CD4-positive, alpha-beta T cell treated with Interleukin-15 for 1 hour (primary cell): ENCODE data around the gene PPP2R5D.
"Not testable (repeated sequence)": the region's sequence is repeated elsewhere in the genome, so short reads cannot be mapped to it uniquely, and the experiment has no call there.

ENCODE experiments used
- DNase-seq: peaks from one replicate; pipeline ENCODE4 v3.0.0-alpha.2; 2020

Gene PPP2R5D

DNA sequence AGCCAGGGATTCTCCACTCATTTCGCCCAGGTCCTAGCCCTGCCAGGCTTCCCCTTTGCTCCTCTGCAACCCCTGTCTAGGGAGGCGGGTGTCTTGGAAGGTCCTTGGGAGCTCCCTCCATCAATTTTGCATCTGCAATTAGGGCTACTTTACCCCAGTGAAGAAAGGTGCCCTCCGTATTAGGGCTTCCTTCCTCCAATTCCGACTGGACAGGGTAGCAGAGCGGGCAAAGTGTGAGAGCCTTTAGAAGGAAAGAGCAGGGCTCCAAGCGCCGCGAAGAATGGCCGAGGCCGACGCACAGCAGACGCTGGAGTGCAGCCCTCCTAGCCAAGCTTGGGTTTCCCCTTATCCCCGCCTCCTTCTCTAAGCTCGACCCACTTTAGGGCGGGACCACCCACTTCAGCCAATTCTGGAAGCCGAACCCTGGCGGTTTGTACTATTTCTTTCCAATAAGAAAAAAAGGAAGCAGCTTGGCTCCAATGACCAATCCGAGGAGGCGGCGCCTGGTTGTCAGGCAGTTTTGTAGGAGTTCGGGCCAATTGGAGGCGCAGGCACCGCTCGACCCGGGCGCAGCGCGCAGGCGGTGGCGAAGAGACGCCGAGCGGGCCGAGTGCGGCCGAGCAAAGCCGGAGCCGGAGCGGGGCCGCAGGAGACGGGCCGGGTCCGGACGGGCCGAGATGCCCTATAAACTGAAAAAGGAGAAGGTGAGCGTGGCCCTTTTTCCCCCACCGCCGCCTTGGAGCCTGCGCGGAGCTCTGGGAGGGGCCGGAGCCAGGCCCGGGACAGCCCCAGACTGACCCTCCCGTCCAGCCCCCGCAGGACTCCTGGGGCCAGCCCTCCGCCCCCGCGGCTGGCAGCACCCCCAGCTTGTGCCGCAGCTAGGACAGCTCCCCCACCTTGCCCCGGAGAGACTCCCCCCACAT lies at the start of gene PPP2R5D:
Gene PPP2R5D (plus strand): TSS at position 570 of the 923 bp plus-strand sequence. CDS start 108 bp downstream, at position 678.
- DNase-seq: peak; percentile 98

DNA sequence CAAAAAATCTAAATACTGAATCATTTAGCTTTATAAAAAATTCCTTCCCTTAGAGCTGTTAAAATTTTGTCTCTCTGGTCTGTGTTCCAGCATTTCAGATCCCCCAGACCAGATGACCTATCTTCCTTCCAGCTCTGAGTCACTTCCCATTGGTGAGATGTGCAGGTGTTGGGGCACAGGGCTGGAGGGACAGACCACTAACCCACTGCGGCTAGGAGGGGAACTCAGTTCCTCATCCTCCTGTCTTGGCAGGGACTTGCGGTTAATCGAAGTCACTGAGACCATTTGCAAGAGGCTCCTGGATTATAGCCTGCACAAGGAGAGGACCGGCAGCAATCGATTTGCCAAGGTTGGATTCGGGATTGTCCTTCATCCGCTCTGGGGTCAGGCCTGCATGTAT lies 49.0 kb upstream of the PPP2R5D start:
- DNase-seq: no peak

DNA sequence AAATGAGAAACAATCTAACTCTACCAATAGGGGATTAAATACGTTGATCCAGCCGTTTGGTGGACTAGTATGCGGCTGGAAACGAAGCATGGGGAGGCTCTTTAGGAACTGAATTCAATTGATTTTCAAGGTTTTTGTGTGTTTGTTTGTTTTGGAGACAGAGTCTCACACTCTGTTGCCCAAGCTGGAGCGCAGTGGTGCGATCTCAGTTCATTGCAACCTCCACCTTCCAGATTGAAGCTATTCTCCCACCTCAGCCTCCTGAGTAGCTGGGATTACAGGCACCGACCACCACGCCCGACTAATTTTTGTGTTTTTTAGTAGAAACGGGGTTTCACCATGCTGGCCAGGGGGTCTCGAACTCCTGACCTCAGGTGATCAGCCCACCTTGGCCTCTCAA lies 48.0 kb upstream of the PPP2R5D start:
- DNase-seq: no peak

DNA sequence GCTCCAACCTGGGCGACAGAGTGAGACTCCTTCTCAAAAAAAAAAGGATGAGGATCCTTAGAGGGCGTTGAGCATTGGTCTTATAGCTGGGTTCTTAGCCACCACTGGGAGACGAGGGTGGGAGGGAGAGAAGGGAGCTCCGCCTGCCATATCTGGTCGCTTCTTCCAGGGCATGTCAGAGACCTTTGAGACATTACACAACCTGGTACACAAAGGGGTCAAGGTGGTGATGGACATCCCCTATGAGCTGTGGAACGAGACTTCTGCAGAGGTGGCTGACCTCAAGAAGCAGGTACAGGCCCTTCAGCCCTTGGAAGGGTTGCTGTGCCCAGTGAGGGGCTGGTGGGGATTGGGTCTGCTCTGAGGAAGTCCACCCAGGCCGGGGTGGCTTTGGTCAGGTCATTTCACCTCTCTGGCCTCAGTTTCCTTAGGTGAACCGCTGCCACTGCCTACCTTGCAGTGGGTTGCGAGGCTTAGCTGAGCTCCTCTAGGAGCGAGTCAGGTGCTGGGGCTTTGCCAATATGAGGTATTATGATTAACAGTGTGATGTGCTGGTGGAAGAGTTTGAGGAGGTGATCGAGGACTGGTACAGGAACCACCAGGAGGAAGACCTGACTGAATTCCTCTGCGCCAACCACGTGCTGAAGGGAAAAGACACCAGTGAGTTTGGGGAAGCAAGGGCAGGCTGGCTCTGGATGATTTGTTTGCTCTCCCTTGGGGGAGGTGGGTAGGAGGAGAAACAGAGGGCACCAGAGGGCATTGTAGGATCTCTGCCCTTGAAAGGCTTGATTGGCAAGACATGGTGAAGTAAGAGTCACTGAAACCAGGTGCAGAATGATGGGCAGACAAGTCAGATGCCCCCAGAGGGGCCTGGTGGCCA lies 46.6 kb upstream of the PPP2R5D start:
- no peak for DNase-seq

DNA sequence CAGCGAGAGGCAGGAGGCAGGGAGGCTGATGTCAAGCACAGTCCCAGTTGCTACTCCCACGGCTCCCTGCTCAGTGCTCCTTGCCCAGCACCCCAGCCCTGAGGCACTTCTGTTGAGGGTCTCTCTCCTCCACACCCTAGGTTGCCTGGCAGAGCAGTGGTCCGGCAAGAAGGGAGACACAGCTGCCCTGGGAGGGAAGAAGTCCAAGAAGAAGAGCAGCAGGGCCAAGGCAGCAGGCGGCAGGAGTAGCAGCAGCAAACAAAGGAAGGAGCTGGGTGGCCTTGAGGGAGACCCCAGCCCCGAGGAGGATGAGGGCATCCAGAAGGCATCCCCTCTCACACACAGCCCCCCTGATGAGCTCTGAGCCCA lies 46.0 kb upstream of the PPP2R5D start:
- no peak for DNase-seq

DNA sequence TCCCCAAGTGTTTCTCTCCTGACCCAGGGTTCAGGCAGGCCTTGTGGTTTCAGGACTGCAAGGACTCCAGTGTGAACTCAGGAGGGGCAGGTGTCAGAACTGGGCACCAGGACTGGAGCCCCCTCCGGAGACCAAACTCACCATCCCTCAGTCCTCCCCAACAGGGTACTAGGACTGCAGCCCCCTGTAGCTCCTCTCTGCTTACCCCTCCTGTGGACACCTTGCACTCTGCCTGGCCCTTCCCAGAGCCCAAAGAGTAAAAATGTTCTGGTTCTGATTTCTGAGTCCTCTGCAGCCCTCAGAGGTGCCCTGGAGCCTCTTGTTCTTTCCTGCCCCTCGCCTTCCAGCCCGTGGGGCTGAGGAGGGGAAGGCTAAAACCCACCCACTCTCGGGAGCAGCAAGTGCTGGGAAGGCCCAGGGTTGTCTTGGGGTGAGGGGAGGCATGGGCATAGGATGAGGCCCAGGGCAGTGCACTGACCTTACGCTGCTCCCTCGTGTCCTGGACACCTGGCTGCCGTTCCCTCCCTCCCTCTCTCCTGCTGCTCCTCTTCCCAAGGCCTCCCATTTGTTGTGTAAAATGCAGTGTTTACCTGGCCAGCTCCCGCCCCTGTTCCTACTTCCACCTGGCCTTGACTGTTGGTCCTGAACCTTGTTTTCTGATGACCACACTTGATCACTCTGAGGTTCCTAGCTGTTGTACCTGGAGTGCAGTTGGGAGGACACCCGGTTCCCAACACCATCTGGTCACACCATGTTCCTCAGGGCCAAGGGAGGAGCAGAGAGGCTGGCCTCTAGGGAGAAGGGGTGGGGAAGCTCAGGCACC lies 45.2 kb upstream of the PPP2R5D start:
- DNase-seq: no peak

DNA sequence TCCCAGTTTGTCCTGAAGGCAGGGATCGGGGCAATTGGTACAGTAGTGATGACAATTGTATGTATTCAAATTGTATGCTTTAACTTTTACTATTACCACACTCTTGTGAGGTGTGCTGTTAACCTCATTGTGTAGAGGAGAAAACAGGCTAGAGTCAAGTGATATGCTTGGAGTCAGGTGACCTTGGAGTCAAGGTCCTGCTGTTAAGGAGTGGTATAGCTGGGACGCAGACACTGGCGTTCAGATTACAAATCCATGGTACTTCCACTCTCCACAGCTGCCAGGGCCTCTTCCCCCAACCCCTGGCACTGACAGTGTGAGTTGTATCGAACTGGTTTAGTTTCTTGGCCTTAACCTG lies 44.6 kb upstream of the PPP2R5D start:
- DNase-seq: no peak

DNA sequence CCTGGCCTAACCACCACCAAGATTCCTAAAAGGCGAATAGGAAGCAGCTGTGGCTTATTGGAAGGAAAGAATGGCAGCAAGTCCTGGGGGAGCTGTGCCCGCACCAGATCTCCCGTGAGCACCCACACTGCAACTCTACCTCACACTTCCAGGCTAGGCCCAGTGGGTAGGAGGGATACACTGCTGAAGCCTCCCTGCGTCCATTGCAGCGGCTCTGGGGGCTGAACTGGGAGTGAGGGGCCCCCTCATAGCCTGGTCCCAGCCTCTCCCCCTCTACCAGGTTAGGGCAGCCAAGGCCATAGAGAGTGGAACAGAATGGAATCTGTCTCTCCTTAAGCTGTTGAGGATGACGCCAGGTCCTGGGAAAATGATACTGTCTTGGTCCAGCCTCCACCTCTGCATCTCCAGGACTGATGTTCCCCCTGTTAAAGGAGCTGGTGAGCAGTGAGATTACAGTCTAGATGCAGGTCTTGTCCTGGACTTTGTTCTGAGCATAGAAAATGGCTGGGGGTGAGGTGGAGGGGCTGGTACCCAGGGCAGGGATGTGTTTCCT lies 43.8 kb upstream of the PPP2R5D start:
- DNase-seq: no peak

DNA sequence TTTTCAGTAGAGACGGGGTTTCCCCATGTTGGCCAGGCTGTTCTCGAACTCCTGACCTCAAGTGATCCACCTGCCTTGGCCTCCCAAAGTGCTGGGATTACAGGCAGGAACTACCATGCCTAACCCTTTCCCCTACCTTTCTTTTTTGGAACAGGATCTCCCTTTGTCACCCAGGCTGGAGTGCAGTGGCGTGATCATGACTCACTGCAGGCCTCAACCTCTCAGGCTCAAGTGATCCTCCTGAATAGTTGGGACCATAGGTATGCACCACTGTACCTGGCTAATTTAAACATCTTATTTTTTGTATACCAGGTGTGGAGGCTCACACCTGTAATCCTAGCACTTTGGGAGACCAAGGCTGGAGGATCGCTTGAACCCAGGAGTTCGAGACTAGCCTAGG lies 43.0 kb upstream of the PPP2R5D start:
- not testable (repeated sequence) for DNase-seq

DNA sequence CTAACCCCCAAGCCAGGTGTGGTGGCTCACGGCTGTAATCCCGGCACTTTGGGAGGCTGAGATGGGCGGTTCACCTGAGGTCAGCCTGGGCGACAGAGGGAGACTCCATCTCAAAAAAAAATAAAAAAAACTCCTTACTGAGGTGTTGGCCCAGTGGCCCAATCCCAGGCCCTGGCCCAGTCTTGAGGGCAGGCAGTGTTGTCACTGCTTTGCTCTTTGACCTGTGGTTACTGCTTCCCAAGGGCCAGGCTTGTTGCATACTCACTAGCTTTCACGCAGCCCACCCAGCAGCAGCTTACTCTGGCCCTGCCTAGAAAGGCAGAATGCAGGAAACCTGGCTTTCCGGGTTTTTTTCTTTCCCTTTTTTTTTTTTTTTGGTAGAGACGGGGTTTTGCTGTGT lies 41.9 kb upstream of the PPP2R5D start:
- no peak for DNase-seq

DNA sequence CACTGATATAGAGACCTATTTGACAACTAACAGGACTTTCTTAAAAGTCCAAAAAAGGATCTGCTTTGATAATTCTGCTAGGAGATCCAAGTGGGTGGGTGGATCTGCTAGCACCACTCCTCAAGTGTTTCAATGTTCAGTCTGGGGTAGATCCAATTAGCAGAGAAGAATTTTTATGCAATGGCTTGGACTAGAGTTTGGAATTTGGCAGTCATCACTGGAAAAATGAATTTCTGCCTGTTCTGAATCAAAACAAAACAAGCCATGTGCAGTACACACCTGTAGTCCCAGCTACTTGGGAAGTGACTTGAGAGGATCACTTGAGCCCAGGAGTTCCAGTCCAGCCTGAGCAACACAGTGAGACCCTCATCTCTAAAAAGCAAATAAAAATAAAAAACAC lies 36.4 kb upstream of the PPP2R5D start:
- no peak for DNase-seq

DNA sequence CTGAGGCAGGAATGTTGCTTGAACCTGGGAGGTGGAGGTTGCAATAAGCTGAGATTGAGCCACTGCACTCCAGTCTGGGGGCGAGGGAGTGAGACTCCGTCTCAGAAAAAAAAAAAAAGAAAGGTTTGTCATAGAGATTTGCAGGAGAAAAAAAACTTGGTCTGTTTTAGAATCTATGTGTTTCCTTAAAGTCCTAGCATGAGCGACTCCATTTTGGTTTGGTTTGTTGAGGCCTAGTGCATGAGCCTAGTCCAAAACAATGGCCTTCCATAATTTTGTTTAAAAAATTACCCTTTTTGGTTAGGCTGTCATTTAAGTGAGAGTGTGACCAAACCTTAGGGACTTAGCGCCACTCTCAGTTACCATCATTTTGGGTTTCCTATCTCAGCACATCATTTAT lies 32.0 kb upstream of the PPP2R5D start:
- DNase-seq: no peak

DNA sequence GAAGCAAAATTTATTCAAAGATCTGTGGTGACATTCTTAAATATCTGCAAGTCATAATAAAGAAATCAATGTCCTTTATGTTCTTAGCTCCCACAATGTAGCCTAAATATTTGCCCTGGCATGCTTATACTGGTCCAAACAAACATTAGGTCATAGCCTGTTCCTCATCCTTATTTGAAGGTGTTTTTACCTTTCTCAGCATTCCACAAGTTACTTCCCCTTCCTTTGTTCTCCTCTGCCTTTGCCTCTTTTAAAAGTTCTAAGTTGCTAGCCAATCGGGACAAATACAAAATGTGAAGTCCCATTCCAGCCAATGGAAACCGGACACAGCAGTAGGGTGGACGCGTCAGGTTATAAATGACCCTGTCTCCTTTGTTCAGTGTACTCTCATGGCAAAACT lies 30.0 kb upstream of the PPP2R5D start:
- not testable (repeated sequence) for DNase-seq

DNA sequence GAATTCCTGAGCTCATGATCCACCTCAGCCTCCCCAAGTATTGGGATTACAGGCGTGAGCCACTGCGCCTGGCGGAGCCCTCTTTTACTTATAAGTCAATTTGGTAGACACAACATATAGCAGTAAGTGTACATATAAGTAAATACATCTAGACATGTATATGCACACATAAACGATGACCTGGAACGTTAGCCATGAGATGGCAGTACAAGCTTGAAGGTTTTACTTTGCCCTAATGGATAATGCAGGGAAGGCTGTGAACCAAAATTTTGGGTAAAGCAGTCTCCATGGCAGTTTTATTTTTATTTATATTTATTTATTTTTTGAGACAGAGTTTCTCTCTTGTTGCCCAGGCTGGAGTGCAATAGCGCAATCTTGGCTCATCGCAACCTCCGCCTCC lies 26.2 kb upstream of the PPP2R5D start:
- no peak for DNase-seq

DNA sequence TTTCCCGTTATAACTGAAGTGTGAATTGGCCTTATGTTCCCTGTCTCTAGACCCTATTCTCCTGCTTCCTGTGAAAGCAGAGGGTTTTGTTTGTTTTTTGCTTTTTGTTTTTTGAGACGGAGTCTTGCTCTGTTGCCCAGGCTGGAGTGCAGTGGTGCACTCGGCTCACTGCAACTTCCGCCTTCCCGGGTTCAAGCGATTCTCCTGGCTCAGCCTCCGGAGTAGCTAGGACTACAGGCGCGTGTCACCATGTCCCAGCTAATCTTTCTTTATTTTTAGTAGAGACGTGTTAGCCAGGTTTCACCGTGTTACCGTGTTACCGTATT lies 24.5 kb upstream of the PPP2R5D start:
- no peak for DNase-seq

DNA sequence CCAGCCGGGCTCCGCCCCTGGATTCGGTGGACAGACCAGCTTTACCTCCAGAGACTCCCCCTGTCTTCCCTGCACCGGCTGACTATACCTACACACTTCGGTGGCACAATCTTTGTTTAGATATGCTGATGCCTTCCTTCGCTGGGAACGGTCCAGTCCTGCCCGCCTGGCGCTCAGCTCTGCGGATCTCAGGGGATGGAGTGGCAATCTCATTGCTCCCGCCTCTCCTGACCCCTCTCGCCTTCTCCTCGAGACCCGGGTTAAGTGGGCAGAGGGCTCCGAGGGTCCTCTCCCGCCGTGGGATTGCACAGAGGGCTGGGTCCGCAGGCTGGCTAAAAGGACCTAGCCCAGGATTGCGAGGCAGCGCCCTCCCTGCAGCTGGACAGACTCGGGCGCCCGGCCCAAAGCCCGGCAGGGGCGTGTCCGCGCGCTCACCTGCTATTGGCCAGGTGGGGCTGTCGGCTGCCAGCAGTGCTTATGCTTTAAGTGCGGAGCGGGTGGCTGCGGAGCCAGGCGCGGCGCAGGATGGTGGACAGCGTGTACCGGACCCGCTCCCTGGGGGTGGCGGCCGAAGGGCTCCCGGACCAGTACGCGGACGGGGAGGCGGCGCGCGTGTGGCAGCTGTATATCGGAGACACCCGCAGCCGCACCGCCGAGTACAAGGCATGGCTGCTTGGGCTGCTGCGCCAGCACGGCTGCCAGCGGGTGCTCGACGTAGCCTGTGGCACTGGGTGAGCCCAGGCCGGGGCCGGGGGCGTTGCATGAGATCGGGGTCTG lies 23.9 kb upstream of the PPP2R5D start, which contains the start of gene GNMT:
Gene GNMT (plus strand): TSS at position 512 of the 777 bp plus-strand sequence. CDS start 14 bp downstream, at position 526.
- no peak for DNase-seq

DNA sequence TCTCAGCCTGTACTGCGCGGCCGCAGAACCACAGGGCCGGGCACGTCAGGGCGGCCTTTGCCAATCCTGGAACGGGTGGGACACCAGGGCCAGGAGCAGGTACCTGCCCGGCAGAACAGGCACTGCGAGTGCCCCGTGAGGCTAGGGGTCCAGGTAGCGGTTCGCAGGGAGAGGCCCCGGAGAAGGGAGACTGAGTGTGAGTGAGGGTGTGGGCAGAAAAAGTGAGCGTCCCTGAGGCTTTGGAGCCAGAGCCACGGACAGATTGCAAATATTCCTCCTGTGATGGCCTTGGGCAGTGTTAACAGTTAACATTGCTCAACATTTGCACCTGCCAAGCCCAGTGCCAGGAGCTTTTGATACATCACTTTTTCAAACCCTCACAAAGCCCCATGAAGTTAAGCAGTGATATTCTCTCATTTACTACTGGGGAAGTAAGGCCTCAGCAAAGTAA lies 23.3 kb upstream of the PPP2R5D start:
- DNase-seq: no peak

DNA sequence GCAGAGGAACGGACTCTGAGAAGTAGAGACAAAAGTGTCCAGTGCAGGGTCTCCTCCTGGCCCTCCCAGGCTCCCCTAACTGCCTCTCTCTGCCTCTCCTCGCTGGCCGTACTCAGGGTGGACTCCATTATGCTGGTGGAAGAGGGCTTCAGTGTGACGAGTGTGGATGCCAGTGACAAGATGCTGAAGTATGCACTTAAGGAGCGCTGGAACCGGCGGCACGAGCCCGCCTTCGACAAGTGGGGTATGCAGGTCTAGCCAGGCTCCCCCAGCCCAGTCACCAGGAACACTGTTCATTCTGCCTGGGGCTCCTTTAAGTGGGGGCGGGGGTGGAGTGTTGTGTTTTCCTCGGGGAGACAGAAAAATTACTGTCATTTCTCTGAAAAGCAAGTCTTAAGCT lies 22.3 kb upstream of the PPP2R5D start:
- no peak for DNase-seq

DNA sequence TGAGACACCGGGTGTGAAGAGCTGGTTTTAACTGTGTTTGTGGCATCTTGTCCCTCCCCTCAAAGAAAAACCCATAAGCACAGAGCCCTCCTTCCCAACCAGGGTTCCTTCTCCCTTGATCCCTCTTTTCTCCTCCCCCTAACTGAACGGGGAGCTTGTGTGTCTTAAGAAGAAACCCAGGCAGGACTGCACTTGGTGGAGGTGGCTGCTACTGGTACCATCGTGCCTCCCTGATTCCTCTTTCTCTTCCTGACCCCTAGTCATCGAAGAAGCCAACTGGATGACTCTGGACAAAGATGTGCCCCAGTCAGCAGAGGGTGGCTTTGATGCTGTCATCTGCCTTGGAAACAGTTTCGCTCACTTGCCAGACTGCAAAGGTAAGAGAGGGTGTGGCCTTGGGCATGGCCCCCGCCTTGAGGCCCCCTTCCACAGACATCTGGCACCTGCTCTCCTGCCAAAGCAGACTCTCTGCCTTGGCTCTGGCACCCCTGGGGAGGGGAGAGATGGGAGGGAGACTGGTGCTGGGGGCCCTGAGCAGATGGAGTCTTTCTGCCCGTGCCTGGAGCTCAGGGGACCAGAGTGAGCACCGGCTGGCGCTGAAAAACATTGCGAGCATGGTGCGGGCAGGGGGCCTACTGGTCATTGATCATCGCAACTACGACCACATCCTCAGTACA lies 21.7 kb upstream of the PPP2R5D start:
- no peak for DNase-seq

DNA sequence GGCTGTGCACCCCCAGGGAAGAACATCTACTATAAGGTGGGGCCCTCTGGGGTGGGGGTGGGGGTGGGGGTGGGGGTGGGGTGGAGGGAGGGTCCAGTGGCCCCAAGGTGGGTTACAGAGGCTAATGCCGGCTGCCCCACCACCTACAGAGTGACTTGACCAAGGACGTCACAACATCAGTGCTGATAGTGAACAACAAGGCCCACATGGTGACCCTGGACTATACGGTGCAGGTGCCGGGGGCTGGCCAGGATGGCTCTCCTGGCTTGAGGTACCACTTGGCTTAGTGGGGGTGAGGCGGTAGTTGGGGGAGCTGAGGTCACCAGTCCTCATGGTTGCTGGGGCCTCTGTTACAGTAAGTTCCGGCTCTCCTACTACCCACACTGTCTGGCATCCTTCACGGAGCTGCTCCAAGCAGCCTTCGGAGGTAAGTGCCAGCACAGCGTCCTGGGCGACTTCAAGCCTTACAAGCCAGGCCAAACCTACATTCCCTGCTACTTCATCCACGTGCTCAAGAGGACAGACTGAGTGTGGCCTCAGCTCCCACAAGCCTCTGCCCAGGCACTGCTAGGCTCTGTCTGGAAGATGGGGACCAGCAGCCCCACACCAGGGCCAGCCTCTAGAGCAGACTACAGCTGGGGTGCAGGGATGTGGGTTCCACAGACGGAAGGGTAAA lies 21.1 kb upstream of the PPP2R5D start:
- DNase-seq: no peak
